PC-9 (cell line): ENCODE measurements around the gene DPYSL3.

ENCODE experiments used
- CTCF ChIP-seq: fragments of 200-600 bp; sonication (generic); conservative IDR thresholded peaks from 2 replicates; pipeline ENCODE4 v1.6.1; 2017; ENCODE audit warnings: mixed run types, antibody characterized with exemption, mild to moderate bottlenecking, moderate library complexity
- EZH2 ChIP-seq: fragments of 200-600 bp; sonication (generic); IDR thresholded peaks from 2 replicates; pipeline ENCODE4 v1.8.0; 2017; ENCODE audit warnings: antibody characterized with exemption, low read depth

- no peak for TF ChIP-seq CTCF
- no peak for TF ChIP-seq EZH2
Observed at GRCh38 chr5:147507480-147508126, 2.3 kb downstream of the DPYSL3 start.
